Stimulated activated CD4-positive, alpha-beta T cell treated with anti-CD3 and anti-CD28 coated beads, Interleukin-4, amount 100 ng/mL, for 1 hour (primary cell): ENCODE data around the gene AGBL1.

ENCODE experiments used
- DNase-seq: peaks from one replicate; pipeline ENCODE4 v3.0.0-alpha.2; 2020

Gene AGBL1

DNA sequence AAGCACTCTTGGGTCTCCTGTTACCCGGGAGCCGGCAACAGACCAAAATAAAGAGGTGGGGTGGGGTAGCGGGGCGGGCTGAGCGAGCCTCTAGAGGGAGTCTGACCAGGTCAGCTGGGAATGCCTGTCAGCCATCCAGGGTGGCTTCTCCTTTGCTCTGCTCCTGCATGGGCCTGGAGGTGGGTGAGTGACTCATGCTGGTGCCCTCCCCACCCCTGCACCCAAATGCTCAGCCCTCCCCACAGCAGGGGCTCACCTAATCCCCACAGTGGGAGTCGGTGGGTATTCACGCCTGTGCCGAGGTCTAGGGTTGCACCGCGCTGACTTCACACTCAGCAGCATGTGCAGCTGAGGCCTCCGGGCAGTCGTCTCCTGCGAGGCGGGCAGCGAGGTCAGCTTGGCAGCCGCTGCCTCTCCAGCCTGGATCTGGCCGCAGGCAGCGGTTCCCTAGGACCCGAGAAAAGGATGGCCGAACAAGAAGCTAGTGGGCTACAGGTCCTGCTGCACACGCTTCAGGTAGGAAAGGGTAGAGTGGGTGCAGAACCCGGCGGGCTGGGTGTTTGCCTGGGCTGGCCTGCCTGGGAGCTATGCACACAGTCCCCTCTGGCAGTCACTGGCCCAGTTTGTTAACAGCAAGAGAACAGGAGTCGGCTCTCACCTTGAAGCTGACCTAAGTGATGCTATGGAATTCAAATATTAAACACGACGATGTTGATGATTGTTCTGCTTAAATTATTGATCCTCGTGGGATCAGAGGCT is at the start of gene AGBL1:
Gene AGBL1, plus strand, starts transcription at position 364 of the 759 bp plus-strand sequence.
- DNase-seq, result no peak

DNA sequence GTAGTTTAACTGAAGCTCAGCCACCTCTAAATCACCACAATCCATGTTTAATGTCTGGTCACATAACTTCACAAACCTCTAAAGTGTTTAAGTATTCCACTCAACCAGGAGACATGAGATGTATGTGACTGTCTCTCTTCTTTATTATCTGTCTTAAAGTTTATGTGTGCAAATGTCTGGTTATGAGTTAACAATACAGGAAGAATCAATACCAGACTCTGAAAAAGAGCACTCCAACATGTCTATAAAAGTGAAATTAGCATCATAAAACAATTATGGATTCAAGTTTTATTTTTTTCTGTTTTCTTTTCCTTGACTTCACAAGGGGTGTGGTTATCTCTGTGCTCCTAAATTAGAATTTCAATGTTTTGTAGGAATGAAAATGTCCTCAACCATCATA is 44.8 kb upstream of the AGBL1 start:
- DNase-seq, result no peak

- DNase-seq, result no peak
Observed at GRCh38 chr15:86036243-86036642, 43.4 kb upstream of the AGBL1 start.

- no peak for DNase-seq
Observed at GRCh38 chr15:86038491-86038890, 41.2 kb upstream of the AGBL1 start.

GRCh38 chr15:86040356-86041033 is 39.2 kb upstream of the AGBL1 start:
- no peak for DNase-seq

GRCh38 chr15:86041399-86041798 is 38.3 kb upstream of the AGBL1 start:
- no peak for DNase-seq

GRCh38 chr15:86042226-86042625 is 37.4 kb upstream of the AGBL1 start:
- DNase-seq, result no peak

GRCh38 chr15:86044981-86045380 is 34.7 kb upstream of the AGBL1 start:
- DNase-seq, result no peak

DNA sequence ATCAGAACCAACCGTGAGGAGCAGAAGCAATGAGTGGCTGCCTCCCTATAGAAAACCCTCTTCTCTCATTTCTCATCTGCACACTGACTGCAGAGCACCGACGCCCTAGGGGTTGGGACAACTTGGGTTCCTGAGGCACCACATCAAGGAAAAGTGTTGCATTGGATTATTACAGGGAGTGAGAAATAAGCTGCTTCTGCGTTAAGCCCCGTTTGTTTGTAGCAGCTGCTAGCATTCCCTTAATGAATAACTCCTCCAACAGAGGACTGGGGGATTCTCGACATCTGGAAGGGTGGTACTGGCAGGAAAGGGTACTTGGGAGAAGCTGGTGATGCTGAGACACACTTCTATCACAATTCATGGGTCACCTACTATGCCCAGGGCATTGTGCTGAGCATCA is 25.3 kb upstream of the AGBL1 start:
- DNase-seq, result no peak

GRCh38 chr15:86055688-86056087 is 24.0 kb upstream of the AGBL1 start:
- DNase-seq, result no peak

- no peak for DNase-seq
Observed at GRCh38 chr15:86059851-86060250, 19.8 kb upstream of the AGBL1 start.

DNA sequence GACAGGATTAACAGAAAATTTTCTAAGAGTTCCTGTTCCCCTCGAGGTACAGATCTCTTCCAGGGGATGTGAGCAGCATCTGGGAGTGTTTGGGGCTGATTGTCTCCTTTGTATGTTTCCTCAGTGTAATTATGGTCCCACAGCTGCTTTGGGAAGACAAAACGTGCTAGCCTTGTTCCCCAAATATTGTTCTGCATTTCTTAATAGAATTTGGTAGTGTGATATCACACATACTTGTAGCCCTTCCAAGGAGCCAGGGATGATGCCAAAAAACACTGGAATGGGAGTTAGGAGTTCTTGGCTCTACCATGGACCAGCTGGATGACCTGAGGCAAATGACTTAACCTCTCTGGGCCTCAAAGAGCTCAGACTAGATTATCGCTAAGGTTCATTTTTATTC is 19.0 kb upstream of the AGBL1 start:
- no peak for DNase-seq

DNA sequence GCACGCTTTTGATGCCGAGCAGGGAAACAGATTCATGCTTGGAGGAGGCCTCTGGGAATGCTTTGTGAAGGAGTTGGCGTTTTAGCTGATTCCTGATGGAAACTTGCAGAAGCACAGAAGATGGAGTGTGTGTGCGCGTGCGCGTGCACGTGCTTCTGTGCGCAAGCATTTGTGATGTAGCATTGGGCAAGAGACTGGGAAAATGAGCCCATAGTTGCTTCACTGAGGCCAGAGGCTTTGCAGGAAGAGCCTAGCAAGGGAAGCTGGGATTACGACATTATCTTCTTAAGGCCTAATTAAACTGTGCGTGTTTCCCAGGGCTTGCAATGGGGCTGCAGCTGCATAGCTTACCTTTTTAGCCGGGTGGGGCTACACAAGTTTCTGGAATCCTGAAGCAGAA is 18.1 kb upstream of the AGBL1 start:
- no peak for DNase-seq

DNA sequence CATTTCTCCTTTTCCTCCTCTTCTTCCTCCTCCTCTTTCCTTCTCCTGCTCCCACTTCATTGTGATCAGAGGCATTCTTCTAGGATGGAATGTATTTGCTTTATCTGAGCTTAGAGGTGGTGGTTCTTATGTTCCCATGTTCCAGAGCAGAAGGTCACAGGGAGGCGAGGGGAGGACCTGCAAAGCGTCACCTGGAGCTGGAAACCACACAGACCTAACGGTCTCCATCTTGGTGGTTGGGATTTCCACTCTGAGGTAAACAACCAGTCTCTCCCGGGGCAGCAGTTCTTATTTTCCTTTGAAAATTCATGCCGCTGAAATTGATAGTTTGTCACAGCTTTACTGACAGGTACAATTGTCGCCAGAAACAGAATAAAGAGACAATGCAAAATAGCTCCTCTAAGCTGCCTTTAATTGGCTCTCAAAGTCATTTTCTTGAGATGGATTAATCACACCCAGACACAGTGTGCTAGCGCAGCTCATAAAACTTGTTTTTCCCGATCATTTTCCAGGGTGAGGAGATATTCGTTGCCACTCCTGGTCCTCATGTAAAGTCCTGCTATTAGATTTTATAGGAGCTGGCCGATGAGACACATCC is 16.9 kb upstream of the AGBL1 start:
- no peak for DNase-seq

GRCh38 chr15:86063356-86064095 is 16.1 kb upstream of the AGBL1 start:
- no peak for DNase-seq

DNA sequence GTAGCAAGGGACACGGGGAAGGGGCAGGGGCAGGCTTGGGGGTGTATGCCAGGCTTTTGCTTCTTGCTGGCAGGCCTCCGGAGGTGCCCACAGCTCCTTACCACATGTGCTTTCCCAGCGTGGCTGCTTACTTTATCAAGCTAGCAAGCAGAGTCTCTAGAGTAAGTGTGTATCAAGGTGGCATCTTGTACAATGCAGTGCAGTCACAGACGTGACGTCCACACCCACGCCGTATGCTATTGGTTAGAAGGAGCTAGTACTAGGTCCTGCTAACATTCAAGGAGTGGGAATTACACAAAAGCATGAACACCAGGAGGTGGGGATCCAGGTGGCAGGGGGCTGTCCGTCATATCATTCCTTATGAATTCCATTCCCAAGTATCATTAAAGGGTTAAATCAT is 15.3 kb upstream of the AGBL1 start:
- no peak for DNase-seq

GRCh38 chr15:86066174-86066834 is 13.4 kb upstream of the AGBL1 start:
- no peak for DNase-seq

GRCh38 chr15:86073281-86073680 is 6.4 kb upstream of the AGBL1 start:
- no peak for DNase-seq

- no peak for DNase-seq
Observed at GRCh38 chr15:86076468-86076867, 3.2 kb upstream of the AGBL1 start.

- DNase-seq, result no peak
Observed at GRCh38 chr15:86077070-86077469, 2.6 kb upstream of the AGBL1 start.

GRCh38 chr15:86080302-86080701 is 631 bp downstream of the AGBL1 start:
- DNase-seq, result no peak

DNA sequence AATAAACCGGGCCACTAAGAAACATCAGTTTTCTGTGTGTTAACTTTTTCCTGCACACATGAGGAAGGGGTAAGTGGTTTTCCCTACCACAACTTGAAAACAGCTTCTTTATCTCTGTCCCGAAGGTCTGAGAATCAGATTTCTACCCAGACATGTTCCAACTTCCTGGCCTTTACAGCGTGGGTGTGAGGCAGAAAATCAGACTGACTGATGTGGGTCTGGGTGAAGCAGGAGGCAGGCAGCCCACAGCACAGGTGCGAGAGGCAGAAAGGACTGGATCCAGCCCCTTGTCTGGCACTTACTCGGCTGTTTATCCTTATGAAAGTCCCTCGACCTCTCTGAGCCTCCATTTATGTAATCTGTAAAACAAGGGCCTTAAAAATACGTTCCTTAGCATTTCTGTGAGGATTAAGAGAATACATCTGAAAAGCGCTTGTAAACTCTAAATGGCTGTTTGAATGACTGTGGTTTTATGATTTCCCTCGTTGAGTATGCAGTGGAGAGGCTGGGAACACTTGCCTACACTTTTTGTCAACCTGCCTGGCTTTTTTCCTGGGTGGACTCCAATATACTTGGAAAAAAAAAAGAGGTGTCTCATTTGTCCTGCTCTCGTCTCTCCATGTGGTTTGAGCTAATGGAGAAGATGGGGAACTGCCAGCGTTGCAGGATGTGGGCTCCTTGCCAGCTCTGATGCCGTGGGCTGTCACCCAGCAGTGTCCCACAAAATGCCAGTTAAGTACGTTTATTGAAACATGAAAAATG is 3.1 kb downstream of the AGBL1 start:
- no peak for DNase-seq
